Measurements from ENCODE around the gene CCNY.

CCNY gene

GRCh38 chr10:35568483-35569015 lies 232.2 kb downstream of the CCNY start:
- no peak for DNase-seq

DNA sequence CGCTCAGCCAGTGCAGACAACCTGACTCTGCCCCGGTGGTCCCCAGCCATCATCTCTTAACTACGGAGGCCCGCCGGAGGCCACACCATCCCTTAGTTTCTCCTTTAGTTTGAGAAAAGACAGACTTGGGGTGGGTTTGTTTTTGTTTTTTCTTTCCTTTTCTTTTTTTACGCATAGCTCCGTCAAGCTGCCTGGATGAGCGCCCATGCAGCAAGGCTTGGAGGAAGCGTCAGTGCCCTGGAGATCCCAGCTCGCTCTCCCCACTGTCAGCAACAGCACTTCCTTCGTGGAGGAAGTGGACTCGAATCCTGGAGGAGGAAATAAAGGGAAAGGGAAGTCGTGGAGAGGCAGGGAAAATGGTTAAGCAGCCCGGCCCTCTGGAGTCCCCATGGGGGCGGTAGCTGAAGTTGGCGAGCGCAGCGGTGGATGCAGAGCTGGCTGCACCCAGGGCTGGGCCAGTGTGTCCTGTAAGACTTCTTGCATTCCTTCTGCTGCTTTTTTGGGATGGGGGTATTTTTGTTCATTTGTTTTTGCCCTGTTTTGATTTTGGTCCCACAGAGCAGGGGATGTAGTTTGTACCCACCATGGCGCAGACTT lies 232.9 kb downstream of the CCNY start:
- no peak for DNase-seq

- DNase-seq, result no peak
These were observed 233.5 kb downstream of the CCNY start for GRCh38 chr10:35569836-35570235.

- DNase-seq, result no peak
These were observed 234.1 kb downstream of the CCNY start for GRCh38 chr10:35570397-35570796.

DNA sequence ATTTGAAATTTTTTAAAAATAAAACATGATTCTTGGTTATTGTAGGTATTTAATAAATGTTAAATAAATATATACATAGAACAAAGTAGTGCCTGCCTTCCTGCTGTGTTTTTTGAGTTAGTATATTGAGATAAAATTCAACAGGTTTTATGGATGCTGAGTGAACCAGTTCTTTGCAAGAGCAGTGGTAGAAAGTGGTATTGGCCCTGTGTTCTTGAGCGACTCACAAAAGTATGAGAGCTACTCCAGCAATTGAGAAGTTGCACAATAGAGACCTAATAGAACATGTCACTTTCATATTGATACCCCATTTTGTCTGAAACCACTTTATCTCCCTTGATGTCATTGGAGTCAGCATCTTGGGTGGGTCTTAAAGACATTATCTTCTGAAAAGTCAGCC lies 236.3 kb downstream of the CCNY start:
- DNase-seq, result no peak

DNA sequence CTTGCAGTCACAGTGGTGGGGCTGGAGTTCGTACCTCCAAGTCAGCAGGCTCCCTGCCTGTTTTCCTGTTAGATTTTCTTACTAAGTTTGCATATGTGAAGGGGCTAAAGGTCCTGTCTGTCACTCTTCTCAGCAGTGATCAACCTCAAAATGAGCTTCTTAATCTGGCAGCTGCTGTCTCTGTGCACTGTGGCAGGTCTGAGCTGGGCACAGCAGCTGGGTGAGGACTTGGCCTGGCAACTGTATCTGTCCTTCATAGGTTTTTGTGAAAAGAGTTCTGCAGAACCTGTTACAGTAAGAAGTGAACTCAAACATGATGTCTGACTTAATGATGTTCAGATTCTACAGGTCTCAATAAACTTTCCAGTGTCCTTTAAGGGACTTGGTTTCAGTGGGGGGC lies 237.5 kb downstream of the CCNY start:
- no peak for DNase-seq

GRCh38 chr10:35574924-35575352 lies 238.6 kb downstream of the CCNY start:
- DNase-seq, result no peak

DNA sequence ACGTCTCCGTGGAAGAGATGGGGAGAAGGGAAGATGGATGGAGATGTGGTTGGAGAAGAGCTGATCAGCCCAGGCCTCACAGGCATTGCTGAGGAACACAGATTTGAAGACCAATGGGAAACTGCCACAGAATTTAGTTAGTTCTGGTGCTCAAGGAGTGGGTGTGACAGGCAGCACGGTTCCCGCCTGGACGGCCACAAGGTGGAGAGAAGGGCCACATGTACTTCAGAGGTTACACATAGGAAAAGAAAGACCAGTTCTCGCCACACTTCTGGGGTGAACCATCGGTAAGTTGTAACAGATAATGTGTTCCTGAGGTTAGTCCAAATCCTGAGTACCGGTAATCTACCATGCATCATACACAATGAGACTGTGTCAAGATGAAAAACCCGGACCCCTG lies 239.3 kb downstream of the CCNY start:
- DNase-seq, result no peak

DNA sequence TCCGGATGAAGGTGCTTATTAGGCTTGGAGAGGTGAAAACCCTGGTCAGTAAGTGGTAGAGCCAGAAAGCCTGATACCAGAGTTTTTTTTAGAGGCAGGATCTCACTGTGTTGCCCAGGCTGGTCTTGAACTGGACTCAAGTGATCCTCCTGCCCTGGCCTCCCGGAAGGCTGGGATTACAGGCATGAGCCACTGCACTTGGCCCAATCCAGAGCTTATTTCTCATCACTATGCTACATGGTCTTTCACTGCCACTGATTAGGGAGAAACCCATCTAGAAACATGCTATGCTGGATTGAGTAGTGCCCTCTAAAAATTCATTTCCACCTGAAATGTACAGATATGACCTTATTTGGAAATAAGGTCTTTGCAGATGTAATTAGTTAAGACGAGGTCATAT lies 240.4 kb downstream of the CCNY start:
- no peak for DNase-seq

GRCh38 chr10:35577926-35578617 lies 241.8 kb downstream of the CCNY start:
- DNase-seq, result no peak

GRCh38 chr10:35578618-35578956 lies 242.3 kb downstream of the CCNY start:
- no peak for DNase-seq

DNA sequence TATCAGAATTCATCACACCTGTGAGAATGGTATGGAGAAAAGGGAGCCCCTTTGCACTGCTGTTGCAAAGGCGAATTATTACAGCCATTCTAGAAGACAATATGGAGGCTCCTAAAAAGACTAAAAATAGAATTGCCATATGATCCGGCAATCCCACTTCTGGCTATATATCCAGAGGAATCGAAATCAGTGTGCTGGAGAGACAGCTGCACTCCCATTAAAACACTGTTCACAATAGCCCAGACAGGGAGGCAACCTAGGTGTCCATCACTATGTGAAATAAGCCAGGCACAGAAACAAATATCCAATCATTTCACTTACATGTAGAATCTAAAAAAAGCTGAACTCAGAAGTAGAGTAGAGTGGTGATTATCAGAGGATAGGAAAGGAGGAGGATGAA lies 242.8 kb downstream of the CCNY start:
- DNase-seq, result no peak

DNA sequence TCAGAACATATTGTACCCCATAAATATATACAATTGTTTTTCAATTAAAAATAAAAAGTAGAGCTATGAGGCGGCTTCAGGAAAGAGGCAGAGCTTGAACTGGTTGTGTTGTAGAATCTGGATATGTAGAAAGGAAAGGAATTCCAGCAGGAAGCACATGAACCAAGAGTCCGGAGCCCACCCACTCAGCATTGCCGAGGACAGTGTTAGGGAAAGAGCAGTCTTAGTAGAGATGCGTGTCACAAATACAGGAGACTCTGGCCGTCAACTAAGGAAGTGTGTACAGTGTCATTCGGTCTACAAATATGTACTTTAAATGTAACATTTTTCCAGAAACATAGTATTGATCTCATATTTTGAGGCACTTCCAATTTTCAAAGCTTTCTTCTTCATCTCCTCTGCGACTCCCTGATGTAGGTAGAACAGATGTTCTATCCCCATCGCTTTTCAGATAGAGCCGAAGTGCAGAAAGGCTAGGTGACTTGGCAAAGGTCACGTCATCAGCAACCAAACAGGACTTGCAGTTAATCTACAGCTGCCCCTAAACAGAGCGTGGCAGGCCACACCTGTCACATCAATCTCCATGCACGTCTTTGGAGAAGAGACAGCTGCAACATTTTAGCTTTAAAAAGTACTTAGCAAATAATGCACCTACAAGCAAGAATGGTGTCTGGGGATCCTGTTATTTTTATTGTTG lies 243.6 kb downstream of the CCNY start:
- no peak for DNase-seq

- DNase-seq, result no peak
These were observed 244.1 kb downstream of the CCNY start for GRCh38 chr10:35580423-35580770.

- no peak for DNase-seq
These were observed 245.3 kb downstream of the CCNY start for GRCh38 chr10:35581655-35582054.

GRCh38 chr10:35584946-35585345 lies 248.6 kb downstream of the CCNY start:
- DNase-seq, result no peak

- no peak for DNase-seq
These were observed 249.0 kb downstream of the CCNY start for GRCh38 chr10:35585356-35585755.

GRCh38 chr10:35585903-35586535 lies 249.7 kb downstream of the CCNY start:
- DNase-seq, result no peak

GRCh38 chr10:35588836-35589235 lies 252.5 kb downstream of the CCNY start:
- DNase-seq, result no peak

GRCh38 chr10:35592441-35592840 lies 256.1 kb downstream of the CCNY start:
- no peak for DNase-seq

GRCh38 chr10:35594115-35595079 lies 258.1 kb downstream of the CCNY start:
- no peak for DNase-seq

- DNase-seq, result no peak
These were observed 258.8 kb downstream of the CCNY start for GRCh38 chr10:35595106-35595505.

GRCh38 chr10:35598379-35598778 lies 262.1 kb downstream of the CCNY start:
- DNase-seq, result no peak
